NCI-H226 (cell line): ENCODE data around the gene ADCY5.

Source experiments
- DNase-seq: peaks from one replicate; pipeline ENCODE4 v3.0.0-alpha.2; 2015

Gene ADCY5

GRCh38 chr3:123405021-123405420 is 43.9 kb downstream of the ADCY5 start:
- DNase-seq, result no peak

DNA sequence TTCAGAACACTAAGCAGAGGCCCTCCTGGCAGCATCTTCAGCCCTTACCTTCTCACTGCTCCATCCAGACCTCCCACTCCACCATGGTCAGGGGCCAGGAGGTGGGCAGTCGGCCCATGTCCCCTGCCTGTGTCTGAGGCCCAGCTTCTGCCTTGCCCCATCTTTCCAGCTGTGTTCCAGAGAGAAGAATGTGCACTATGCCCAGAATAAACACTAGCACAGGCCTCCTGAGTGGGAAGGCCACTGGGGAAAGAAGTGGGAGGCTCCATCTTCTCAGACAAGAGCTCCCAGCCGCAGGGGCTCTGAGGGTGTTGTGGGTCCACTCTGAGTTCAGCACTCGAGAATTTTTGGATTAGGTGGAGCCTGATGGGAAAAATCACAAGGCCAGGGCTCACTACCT is 44.5 kb downstream of the ADCY5 start:
- no peak for DNase-seq

GRCh38 chr3:123401836-123402530 is 46.9 kb downstream of the ADCY5 start:
- DNase-seq, result no peak

GRCh38 chr3:123400169-123400568 is 48.7 kb downstream of the ADCY5 start:
- DNase-seq, result no peak

DNA sequence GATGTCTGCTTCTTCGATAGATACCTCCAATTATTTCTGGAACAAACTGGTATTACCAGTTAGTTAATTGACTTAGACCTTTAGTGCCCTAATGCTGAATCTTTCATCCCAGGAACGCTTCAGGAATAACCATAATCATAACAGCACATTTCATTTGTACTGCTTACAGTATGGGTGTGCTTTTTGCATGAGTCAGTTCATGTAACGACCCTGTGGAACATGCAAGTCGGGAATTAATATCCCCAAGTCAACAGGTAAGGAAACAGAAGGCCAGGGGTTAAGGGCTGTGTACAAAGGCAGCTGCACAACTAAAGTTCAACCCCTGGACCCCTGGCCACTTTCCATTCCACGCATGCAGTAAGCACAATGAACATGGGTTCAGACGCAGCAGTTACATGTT is 49.2 kb downstream of the ADCY5 start:
- DNase-seq, result no peak

DNA sequence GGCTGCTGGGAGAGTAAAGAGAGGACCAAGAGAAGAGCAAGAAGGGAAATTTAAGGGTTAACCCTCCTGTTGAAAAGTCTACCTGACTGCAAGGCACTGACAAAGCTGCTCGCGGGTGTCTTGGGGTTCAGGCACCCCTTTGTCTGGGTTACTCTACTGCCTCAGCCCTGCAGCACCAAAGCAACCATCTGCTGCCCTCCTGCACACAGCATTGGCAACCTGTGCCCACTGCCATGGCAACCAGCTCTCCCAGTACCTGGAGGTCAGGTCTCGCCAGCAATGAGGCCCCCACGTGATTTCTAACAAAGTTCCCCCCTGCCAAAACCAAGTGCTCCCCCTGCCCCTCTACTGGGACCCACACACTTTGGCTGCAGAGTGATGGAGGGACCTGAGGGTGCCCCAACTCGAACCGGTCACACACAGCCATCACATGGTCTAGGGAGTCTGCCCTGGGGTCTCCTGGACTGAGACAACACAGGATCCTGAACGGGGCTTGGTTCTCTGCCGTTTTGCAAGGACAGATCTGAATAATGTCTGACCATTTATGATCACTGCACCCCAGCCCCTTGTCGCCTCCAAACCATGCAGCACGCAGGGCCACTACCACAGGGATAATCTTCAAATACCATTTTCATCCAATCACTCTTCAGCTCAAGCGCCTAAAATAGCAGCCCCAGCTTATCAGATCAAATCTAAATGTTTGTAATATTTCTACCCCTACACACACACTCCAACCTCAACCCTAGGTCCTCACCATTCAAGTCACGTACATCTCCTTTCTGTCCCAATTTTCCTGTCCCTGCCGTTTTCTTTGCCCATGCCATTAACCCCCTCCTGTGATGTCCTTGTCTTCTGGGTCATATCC is 50.7 kb downstream of the ADCY5 start:
- DNase-seq, result no peak

GRCh38 chr3:123397050-123397590 is 51.8 kb downstream of the ADCY5 start:
- DNase-seq, result no peak

DNA sequence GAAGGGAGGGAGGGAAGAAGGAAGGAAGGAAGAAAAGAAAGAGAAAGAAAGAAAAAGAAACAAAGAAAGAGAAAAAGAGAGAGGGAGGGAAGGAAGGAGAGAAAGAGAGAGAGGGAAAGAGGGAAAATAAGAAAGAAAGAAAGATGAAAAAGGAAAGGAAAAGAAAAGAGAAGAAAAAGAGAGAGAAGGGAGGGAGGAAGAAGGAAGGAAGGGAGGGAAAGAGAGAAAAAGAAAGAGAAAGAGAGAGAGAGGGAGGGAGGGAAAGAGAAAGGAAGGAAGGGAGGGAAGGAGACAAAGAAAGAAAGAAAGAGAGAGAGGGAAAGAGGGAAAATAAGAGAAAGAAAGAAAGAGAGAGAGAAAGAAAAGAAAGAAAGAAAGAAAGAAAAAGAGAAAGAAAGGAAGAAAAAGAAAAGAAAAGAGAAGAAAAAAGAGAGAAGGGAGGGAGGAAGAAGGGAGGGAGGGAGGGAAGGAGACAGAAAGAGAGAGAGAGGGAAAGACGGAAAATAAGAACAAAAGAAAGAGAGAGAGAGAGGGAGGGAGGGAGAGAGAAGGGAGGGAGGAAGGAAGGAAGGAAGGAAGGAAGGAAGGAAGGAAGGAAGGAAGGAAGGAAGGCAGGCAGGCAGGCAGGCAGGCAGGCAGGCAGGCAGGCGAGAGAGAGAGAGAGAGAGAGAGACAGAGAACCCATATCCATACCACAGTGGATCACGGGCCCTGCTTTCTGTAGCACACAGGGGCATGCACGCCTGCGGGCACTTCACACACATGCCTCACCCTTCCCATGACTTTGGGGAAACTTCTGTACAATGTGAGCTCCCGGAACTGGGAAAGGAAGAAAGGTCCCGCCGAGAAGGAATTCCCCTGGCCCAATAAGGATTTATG is 52.5 kb downstream of the ADCY5 start:
- no peak for DNase-seq

DNA sequence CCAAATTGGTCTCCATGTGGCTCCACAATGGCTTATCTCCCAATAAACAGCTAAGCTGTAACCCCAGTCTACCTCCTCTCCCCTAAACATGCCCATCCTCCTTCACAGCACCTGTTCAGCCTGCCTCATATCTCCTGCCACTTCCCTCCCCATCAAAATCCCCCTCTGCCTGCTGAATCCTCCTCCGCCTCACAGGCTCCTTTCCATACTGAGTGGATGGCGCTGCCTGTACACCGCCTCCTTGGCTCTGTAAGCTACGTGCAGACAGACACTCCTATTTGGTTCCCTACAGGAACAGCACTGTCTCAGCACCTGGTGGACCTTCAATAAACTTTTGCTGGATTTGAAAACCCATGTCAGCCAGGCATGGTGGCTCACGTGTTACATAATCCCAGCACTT is 53.7 kb downstream of the ADCY5 start:
- no peak for DNase-seq

GRCh38 chr3:123394391-123395020 is 54.4 kb downstream of the ADCY5 start:
- DNase-seq, result no peak

DNA sequence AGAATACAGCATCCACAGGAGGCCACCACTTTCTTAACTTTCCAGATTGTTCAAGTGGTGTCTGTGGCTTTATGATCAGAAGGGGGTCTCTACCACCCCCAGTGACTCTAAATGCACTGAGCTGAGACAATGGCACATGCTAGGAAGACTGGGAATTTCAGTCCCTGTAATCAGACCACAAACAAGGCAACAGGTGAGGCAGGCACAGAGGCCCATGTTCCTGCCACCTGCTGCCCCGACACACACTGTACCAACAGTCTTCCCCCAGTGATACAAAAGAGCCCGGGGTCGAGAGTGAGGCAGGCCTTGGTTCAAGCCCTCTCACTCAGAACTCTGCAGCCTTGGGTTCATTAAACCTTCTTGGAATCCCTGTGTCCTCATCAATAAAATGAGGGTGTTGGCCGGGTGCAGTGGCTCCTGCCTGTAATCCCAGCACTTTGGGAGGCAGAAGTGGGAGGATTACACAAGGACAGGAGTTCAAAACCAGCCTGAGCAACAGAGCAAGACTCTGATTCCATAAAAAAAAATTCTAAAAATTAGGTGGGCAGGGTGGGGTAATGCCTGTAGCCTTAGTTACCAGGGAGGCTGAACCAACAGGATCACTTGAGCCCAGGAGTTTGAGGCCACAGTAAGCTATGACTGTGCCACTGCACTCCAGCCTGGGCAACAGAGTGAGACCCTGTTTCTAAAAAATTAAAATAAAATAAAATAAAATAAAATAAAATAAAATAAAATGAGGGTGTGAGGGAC is 55.8 kb downstream of the ADCY5 start:
- no peak for DNase-seq

- no peak for DNase-seq
Measured at GRCh38 chr3:123392368-123392767, 56.5 kb downstream of the ADCY5 start.

GRCh38 chr3:123390865-123391600 is 57.9 kb downstream of the ADCY5 start:
- DNase-seq, result no peak

DNA sequence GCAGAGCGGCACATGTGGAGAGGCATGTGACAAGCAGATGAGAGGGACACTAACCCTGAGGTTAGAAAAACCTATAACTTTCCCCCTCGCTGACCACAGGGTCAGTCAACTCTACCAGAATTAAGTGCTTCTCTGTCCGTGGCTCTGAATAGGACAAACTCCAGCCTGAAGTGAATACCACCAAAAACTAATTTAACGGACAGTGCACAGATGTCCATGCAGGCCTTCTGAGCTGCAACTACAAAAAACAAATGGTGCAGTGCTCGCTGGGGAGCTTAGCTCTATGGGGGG is 59.3 kb downstream of the ADCY5 start:
- DNase-seq, result no peak

- no peak for DNase-seq
Measured at GRCh38 chr3:123388811-123389627, 59.9 kb downstream of the ADCY5 start.

DNA sequence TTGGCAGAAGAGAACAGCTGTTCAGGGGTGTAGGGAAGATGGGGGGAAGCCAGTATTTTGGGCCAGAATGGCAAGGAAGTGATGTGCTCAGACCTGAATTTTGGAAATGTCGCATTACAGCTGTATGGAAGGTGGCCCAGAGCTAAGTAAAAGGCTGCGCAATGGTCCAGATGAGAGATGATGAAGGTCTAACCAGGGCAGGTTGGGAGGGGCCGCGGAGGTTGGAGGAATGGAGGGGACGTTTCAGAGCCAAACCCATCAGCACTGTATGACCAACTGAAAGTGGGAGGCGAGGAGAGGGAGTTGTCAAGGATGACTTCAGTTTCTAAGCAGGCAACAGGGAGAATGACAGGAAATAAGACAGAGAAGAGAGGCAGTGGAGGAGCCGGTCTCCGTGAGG is 60.8 kb downstream of the ADCY5 start:
- no peak for DNase-seq

GRCh38 chr3:123387532-123387931 is 61.4 kb downstream of the ADCY5 start:
- no peak for DNase-seq

GRCh38 chr3:123386477-123387040 is 62.3 kb downstream of the ADCY5 start:
- DNase-seq, result no peak

DNA sequence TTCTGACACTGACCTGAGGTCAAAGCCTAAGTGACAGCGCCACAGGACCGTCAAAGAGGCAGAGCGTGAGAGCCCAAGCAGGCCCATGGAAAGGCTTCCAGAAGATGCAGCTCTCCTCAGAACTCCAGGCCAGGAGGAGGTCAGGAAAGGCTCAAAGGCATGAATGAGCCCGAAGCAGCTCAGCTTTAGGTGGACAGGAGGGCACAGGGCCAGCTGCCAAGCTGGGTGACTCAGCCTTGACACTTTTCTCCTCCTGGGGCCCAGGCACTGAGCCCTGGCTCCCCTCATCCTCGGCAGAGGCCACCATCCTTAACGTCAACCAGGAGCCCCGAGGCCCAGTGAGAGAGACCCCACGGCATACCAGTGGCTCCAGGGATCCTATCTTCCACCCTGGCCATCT is 62.9 kb downstream of the ADCY5 start:
- no peak for DNase-seq

GRCh38 chr3:123385499-123385898 is 63.4 kb downstream of the ADCY5 start:
- DNase-seq, result no peak
